ENCODE measurements around the gene ZIM2.

DNA sequence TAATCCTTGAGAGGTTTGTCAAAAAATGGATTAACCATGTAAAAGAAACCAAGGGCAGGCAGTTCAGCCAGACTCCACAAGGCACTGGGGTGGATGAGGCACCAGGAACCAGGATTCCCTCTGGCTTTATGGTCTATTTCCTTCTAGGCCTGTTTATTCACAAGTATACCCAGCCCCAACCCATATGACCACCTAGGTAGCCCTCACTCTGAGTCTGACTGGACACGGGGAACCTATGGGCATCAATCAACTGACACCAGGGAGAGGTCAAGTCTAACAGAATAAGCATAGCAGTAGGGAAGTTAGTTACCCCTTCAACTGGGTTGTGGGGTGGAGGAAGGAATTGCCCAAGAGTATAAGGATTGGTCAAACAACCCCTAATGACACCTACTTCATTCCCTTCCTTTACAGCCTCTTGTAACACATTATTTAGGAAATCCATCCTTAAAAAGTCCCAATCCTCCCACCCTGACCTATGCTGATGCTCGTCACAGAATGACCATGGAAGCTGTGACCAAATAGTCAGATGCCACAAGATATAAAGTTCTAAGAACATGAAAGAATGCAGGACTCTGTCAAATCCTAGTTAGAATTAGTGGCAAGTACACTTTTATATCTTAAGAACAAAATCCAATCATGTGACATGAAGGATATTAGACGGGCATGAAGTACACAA is 31.7 kb downstream of the ZIM2 start:
- TF ChIP-seq CTCF (IDR thresholded peaks at IDR 0.05) = no peak
- TF ChIP-seq POLR2A (IDR thresholded peaks at IDR 0.05) = no peak

Data from right lobe of liver (tissue), 4 donors.